PFSK-1 (cell line): ENCODE results near the gene SLC32A1.

ENCODE experiments used
- FOXP2 ChIP-seq: optimal IDR thresholded peaks from 2 replicates; pipeline ENCODE3; 2011; ENCODE audit warnings: borderline replicate concordance, control low read depth, inconsistent platforms; ENCODE audit not compliant: insufficient read depth; ENCODE audit errors: extremely low read length, extremely low read depth
- POLR2AphosphoS5 ChIP-seq: IDR thresholded peaks from 2 replicates; pipeline ENCODE4 v1.6.1; 2012; ENCODE audit warnings: low read depth, mild to moderate bottlenecking, control low read depth, low read length, moderate library complexity
- SIN3A ChIP-seq: IDR thresholded peaks from 2 replicates; pipeline ENCODE4 v1.6.1; 2012; ENCODE audit warnings: mild to moderate bottlenecking, low read length, moderate library complexity, borderline replicate concordance; ENCODE audit not compliant: insufficient read depth
- TAF1 ChIP-seq: IDR thresholded peaks from 2 replicates; pipeline ENCODE4 v1.6.1; 2012; ENCODE audit warnings: low read length, control low read depth, borderline replicate concordance; ENCODE audit not compliant: insufficient read depth
- TF ChIP-seq, protein P1 (sequence below), 2 experiments: IDR thresholded peaks; 2 replicates each; pipeline versions ENCODE4 v1.6.1 to v1.8.0; 2011 to 2012; ENCODE audit warnings: low read depth in 2 of 2, low read length in 2 of 2, control low read depth in 1 of 2, inconsistent platforms in 1 of 2, mild to moderate bottlenecking in 1 of 2, moderate library complexity in 1 of 2; ENCODE audit not compliant: insufficient read depth in 1 of 2

Gene SLC32A1

DNA sequence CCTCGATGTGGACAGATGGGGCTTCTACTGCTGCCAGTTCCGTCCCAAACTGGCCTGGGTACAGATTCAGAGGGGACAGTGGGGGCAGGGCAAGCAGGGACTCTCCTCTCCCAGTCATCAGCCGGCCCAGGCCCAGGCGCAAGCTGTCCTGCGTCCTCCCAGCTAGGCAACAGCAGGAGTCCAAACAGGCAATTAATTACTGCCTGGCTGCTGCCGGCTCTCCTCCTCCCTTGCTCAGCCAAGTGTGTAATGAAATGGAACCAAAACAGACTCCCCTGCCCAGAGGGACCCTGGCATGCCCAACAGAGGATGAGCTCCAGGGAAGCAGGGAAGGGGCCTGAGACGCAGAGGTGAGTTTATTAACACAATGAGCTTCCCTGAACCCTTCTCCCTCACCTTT, 17.8 kb upstream of the SLC32A1 start:
- no peak for TF ChIP-seq SIN3A
- TF ChIP-seq, protein P1, sequence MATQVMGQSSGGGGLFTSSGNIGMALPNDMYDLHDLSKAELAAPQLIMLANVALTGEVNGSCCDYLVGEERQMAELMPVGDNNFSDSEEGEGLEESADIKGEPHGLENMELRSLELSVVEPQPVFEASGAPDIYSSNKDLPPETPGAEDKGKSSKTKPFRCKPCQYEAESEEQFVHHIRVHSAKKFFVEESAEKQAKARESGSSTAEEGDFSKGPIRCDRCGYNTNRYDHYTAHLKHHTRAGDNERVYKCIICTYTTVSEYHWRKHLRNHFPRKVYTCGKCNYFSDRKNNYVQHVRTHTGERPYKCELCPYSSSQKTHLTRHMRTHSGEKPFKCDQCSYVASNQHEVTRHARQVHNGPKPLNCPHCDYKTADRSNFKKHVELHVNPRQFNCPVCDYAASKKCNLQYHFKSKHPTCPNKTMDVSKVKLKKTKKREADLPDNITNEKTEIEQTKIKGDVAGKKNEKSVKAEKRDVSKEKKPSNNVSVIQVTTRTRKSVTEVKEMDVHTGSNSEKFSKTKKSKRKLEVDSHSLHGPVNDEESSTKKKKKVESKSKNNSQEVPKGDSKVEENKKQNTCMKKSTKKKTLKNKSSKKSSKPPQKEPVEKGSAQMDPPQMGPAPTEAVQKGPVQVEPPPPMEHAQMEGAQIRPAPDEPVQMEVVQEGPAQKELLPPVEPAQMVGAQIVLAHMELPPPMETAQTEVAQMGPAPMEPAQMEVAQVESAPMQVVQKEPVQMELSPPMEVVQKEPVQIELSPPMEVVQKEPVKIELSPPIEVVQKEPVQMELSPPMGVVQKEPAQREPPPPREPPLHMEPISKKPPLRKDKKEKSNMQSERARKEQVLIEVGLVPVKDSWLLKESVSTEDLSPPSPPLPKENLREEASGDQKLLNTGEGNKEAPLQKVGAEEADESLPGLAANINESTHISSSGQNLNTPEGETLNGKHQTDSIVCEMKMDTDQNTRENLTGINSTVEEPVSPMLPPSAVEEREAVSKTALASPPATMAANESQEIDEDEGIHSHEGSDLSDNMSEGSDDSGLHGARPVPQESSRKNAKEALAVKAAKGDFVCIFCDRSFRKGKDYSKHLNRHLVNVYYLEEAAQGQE (IDR thresholded peaks at IDR 0.05; ENCODE audit: insufficient read depth in 1 of 2, low read depth in 2 of 2, low read length in 2 of 2) = no peak
- TF ChIP-seq TAF1 = no peak
- TF ChIP-seq FOXP2 = no peak
- no peak for TF ChIP-seq POLR2AphosphoS5

DNA sequence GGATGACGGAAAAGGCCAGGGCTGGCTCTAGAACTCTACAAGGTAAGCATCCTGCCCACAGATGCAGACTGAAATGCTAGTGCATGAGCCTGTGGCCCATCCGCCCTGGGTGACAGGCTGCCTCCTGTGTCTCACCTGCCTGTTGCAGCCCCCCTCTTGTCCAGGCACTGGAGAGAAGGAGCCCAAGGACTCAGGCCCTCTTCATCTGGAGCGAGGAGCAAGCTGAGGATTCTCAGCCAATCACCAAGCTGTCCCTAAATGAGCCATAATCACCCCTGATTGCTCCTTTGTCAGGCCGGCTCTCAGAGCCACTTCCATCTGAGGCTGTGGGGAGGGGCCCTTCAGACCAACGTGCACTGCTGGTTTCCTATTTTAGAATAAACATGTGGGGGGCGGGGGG, 10.0 kb upstream of the SLC32A1 start:
- TF ChIP-seq SIN3A (no peak), TAF1 (no peak), FOXP2 (no peak), POLR2AphosphoS5 (no peak)
- TF ChIP-seq, protein P1 (IDR thresholded peaks at IDR 0.05; ENCODE audit: insufficient read depth in 1 of 2, low read depth in 2 of 2, low read length in 2 of 2) = no peak

DNA sequence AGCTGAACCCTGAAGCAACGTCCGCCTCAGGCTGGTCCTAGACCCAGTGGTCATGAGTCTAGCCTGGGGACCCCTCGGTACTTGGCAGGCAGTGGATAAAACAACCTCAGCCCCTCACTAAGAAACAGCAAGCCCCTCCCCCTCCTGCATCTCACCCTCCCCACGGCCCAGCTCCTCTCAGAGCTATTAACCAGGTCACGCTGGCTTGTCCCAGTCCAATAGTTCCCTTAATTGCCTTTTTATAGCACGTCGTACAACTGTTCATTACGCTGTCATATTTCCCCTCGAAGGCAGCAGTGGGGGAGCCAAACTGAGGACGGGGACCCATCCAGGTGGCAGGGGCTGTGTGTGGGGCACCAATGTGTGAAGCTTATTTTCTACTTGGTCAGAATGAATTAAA, 8.6 kb upstream of the SLC32A1 start:
- TF ChIP-seq TAF1 (no peak), SIN3A (no peak), FOXP2 (no peak), POLR2AphosphoS5 (no peak)
- TF ChIP-seq, protein P1 (IDR thresholded peaks at IDR 0.05; ENCODE audit: insufficient read depth in 1 of 2, low read depth in 2 of 2, low read length in 2 of 2) = no peak

DNA sequence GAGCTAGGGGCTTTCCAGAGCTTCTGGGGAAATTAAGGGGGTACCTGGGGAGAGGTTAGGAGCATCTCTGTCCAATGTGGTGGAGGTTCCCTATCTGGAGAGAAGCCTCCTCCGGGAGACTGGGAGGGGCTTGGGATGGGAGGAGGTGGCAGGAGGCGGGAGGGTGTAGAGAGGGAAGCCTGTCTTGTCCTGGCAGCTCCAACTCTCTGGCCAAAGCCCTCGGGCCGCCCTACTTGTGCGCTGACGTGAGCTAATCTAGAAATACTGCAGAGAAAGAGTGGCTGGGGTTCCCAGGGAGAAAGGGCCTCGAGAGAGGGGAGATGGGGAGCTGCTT, 1.6 kb upstream of the SLC32A1 start:
- no peak for TF ChIP-seq TAF1
- no peak for TF ChIP-seq FOXP2
- TF ChIP-seq POLR2AphosphoS5 = no peak
- TF ChIP-seq, protein P1 (IDR thresholded peaks at IDR 0.05; ENCODE audit: insufficient read depth in 1 of 2, low read depth in 2 of 2, low read length in 2 of 2) = no peak
- TF ChIP-seq SIN3A = no peak
